HS-27A (cell line): Measurements from ENCODE around the gene SUGT1.
"Not testable (repeated sequence)": the region's sequence is repeated elsewhere in the genome, so short reads cannot be mapped to it uniquely, and the experiment has no call there.

ENCODE experiments used
- DNase-seq: peaks from one replicate; pipeline ENCODE4 v3.0.0-alpha.2; 2012; ENCODE audit warnings: low read depth, missing footprints

The SUGT1 gene

GRCh38 chr13:52669677-52670076 lies 17.0 kb downstream of the SUGT1 start:
- DNase-seq: no peak

GRCh38 chr13:52670726-52671125 lies 18.1 kb downstream of the SUGT1 start:
- no peak for DNase-seq

- no peak for DNase-seq
Observed at GRCh38 chr13:52673465-52673864, 20.8 kb downstream of the SUGT1 start.

DNA sequence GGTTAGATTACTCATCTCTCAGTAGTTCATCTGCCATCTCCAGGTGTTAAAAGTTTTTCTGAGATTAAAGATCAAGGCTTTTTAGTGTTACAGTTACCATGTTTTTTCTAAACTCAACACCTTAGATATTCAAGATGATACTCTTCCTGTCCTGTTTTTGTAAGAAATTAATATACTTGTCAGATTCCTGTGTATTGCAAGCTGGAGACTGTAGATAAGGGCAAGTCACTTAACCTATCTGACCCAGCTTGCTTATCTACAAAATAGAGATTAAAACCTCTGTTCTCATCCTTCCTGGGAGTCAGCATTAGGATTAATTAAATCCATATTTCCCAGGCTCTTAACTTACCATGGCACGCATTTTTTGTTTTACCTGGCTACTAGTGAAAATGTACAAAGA lies 25.2 kb downstream of the SUGT1 start:
- DNase-seq: no peak

GRCh38 chr13:52685806-52686205 lies 33.2 kb downstream of the SUGT1 start:
- DNase-seq: not testable (repeated sequence)

GRCh38 chr13:52686376-52686775 lies 33.7 kb downstream of the SUGT1 start:
- DNase-seq: peak; percentile 7

DNA sequence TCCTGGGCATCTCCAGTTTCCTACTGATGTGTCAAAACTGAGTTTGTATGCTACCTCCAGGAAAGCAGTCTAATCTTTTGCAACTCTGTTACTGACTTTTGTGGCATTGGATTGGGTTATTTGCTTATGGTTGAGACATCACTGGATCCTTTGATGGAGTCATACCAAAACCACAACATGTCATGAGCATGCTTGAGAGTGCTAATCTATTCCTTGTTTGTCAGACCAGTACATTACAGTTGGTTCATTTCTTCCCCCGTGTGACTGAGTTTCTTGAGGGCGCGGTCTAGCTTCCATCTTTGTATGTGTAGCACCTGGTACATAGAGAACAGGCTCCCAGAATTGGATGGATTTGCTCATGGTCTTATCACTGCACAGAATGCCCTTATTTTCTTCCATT lies 43.2 kb downstream of the SUGT1 start:
- no peak for DNase-seq

GRCh38 chr13:52696566-52696965 lies 43.9 kb downstream of the SUGT1 start:
- no peak for DNase-seq

- DNase-seq: no peak
Observed at GRCh38 chr13:52701728-52702465, 49.3 kb downstream of the SUGT1 start.

DNA sequence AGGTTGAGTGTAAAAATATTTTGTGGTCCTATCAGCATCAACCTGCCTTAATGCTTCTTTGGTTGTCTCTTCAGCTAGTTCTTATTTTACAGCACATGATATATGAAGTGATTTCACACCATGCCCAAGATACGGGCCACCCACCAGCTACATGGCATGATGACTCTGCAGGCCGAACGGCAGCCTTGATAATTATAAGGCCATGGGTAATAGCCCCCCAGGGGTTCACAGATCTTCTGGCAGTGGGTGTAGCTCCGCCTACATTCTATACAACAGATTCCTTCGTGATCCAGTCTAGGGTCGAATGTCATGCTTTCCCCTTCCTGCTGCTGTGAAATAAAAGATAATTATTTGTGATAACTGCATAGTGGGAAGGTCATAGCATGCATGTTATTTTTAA lies 50.8 kb downstream of the SUGT1 start:
- no peak for DNase-seq

GRCh38 chr13:52706081-52706480 lies 53.4 kb downstream of the SUGT1 start:
- no peak for DNase-seq

DNA sequence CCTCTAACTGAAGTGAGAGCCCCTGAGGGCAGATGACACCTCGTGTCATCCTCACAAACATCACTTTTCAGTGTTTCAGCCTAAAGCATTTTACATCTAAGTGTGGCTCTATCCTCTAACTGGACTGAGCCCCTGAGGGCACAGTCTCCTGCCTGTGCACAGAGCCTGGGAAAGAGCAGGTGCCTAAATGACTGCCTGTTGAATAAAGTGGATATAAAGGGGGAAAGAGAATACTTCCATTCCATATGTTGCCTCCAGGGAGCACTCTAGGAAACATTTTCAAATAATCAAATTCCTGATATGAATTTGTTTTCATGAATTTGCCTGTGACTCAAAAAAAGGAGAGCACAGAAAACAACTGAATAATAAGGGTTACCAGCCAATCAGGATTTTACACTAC lies 54.7 kb downstream of the SUGT1 start:
- DNase-seq: no peak

DNA sequence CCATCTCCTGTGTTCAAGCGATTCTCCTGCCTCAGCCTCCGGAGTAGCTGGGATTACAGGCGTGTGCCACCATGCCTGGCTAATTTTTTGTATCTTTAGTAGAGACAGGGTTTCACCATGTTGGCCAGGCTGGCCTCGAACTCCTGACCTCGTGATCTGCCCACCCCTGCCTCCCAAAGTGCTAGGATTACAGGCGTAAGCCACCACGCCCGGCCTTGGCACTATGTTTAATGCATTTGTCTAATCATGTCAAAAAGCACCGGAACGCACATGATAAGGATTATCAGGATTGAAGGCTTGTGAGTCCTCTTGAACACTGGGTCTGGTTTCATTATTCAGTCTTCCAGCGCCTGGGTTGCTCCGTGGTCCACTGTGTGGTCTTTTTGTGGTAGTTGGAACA lies 55.6 kb downstream of the SUGT1 start:
- DNase-seq: not testable (repeated sequence)

- no peak for DNase-seq
Observed at GRCh38 chr13:52711286-52711685, 58.6 kb downstream of the SUGT1 start.

- no peak for DNase-seq
Observed at GRCh38 chr13:52712385-52712784, 59.7 kb downstream of the SUGT1 start.

DNA sequence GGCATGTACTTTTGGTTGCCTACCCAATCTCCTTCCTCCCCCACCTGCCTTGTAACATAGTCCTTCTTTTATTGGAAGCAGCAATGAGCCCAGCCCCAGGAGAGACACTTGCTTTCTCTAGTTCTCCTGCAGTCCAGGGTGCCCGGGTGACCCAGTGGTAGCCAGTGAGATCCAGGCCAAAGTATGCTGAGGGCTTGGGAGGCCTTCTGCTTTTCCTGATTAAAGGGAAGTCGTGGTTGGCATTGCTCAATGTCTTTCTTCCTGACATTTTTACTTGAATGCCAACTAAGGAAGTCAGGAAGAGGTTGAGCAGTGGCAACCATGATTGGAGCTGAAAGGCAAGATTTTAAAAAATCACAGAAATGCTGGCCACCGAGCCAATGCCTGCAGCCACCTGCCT lies 61.3 kb downstream of the SUGT1 start:
- no peak for DNase-seq

DNA sequence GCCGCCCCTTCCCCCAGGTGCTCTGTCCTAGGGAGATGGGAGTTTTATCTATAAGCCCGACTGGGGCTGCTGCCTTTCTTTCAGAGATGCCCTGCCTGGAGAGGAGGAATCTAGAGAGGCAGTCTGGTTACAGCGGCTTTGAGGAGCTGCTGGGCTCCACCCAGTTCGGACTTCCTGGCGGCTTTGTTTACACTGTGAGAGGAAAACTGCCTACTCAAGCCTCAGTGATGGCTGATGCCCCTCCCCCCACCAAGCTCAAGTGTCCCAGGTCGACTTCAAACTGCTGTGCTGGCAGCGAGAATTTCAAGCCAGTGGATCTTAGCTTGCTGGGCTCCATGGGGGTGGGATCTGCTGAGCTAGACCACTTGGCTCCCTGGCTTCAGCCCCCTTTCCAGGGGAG lies 68.3 kb downstream of the SUGT1 start:
- DNase-seq: not testable (repeated sequence)

DNA sequence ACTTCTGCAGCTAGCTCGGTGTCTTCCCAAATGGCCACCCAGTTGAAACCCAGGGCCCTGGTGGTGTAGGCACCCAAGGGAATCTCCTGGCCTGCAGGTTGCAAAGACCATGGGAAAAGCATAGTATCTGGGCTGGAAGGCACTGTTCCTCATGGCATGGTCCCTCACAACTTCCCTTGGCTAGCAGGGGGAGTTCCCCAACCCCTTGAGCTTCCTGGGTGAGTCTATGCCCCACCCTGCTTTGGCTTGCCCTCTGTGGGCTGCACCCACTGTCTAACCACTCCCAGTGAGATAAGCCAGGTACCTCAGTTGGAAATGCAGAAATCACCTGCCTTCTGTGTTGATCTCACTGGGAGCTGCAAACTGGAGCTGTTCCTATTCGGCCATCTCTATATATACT lies 68.7 kb downstream of the SUGT1 start:
- not testable (repeated sequence) for DNase-seq

- DNase-seq: no peak
Observed at GRCh38 chr13:52723181-52723580, 70.5 kb downstream of the SUGT1 start.

DNA sequence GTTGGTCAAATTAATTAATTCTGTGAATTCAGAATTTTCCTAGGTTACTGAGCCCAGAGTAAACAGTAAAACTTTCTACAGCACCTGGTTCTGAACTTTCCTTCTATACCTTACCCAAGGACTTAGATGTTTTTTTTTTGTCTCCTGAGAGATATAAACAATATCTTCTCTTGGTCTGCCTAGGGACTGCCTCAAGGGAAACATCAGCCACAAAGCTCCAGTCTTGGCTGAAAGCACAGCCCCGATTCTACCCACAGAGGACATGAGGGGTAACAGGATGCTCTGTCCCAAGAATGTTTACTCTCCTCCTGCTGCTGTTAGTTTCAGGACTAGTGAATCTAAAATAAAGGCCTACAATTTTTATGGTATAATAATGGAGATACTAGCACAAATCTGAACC lies 72.7 kb downstream of the SUGT1 start:
- DNase-seq: no peak

GRCh38 chr13:52726258-52726657 lies 73.6 kb downstream of the SUGT1 start:
- DNase-seq: no peak

DNA sequence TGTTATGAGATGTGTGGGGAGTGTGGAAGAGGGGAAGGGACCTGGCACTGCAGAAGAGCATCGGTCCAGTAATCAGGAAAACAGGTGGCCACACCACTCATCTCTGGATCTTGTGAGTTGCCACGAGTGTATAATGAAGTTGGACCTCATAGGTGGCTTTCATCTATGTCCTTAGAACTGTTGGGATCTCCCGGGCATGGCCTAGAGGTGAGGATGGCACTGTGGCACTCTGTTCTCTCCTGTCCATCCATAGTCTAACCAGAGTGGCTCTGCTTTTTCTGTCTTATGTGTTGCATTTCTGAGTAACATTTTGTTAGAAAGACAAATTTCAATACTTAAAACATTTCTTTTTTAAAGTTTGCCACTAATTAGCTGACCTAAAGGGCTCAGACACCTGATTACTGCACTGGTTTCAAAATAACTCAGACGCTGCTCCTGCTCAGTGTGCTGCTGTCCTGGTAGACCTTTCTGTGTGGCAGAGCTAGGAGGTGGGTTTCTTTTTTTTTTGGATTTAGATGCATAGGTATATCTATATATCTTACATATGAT lies 81.5 kb downstream of the SUGT1 start:
- DNase-seq: no peak

GRCh38 chr13:52736891-52737290 lies 84.3 kb downstream of the SUGT1 start:
- DNase-seq: no peak

DNA sequence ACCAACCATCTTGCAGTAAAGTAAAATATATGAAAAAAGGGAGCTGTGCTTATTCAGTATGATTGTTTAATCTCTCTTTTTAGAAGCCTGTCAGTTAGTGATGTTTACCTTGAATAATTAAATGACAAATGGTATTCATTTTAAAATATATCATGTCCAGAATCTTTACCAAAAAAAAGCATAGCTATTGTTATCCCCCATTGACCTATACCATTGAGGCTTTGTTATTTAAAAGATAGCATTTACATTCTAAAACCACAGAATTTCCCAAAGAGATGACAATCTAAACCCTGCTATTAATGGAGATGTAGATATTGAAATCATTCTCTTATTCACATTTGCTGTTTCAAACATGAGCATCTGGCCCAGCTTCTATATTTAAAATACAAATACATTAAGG lies 84.8 kb downstream of the SUGT1 start:
- no peak for DNase-seq
